ENCODE results near the gene CCL4. TPM values are rescaled to one million over a fixed set of nuclear protein-coding genes. Genes with fewer than 3 reads are reported as not detected.
"Not testable (repeated sequence)": the region's sequence is repeated elsewhere in the genome, so short reads cannot be mapped to it uniquely, and the experiment has no call there.

Gene CCL4
- total RNA-seq, 6 donors from 2014 or later: 5.7 to 24.0 (median 14.1) TPM

- ATAC-seq (ENCODE audit: low FRiP score in 2 of 2) (no peak), DNase-seq (no peak)
- no peaks in the 10 kb centered on the region for H3K9me3 ChIP-seq
Measured at GRCh38 chr17:36069136-36069535, 34.5 kb upstream of the CCL4 start.

GRCh38 chr17:36070427-36070826 lies 33.2 kb upstream of the CCL4 start:
- 67 to 73% methylated on average over 1 to 3 of the region's 3 CpGs for WGBS, 2 donors
- peaks cover 0 to 3% (median 0%) of the 10 kb centered on the region in 4 donors for H3K4me1 ChIP-seq
- H3K27ac ChIP-seq: peak overlapping the region in 1 of 4 donors; percentile 46
- DNase-seq (no peak), ATAC-seq (ENCODE audit: low FRiP score in 2 of 2) (no peak)
- no peaks in the 10 kb centered on the region for H3K9me3 ChIP-seq
- no peak overlapping the region for H3K4me3 ChIP-seq
- TF ChIP-seq POLR2AphosphoS5 (IDR thresholded peaks at IDR 0.05) (no peak), EP300 (IDR thresholded peaks at IDR 0.05) (no peak), POLR2A (IDR thresholded peaks at IDR 0.05) (no peak), CTCF (IDR thresholded peaks at IDR 0.05) (no peak)
- no peaks in the 10 kb centered on the region for H3K27me3 ChIP-seq
- H3K36me3 ChIP-seq: no peaks in the 10 kb centered on the region

More at GRCh38 chr17:36069136-36069535, 34.5 kb upstream of the CCL4 start:
- Histone ChIP-seq H3K4me1 (peaks cover 0 to 3% (median 0%) of the 10 kb centered on the region in 4 donors), H3K27me3 (no peaks in the 10 kb centered on the region), H3K4me3 (no peak overlapping the region), H3K36me3 (no peaks in the 10 kb centered on the region), H3K27ac (no peak overlapping the region)
- TF ChIP-seq CTCF (IDR thresholded peaks at IDR 0.05) (no peak), EP300 (IDR thresholded peaks at IDR 0.05) (no peak), POLR2AphosphoS5 (IDR thresholded peaks at IDR 0.05) (no peak), POLR2A (IDR thresholded peaks at IDR 0.05) (no peak)

- Histone ChIP-seq H3K27me3 (no peaks in the 10 kb centered on the region), H3K4me3 (no peak overlapping the region), H3K27ac (no peak overlapping the region), H3K36me3 (no peaks in the 10 kb centered on the region), H3K9me3 (no peaks in the 10 kb centered on the region), H3K4me1 (peaks cover 0 to 3% (median 0%) of the 10 kb centered on the region in 4 donors)
- ATAC-seq (ENCODE audit: low FRiP score in 2 of 2) (no peak), DNase-seq (no peak)
- 68 to 86% methylated on average over 2 of the region's 2 CpGs for WGBS, 2 donors
- TF ChIP-seq POLR2A (IDR thresholded peaks at IDR 0.05): no peak
- TF ChIP-seq EP300 (IDR thresholded peaks at IDR 0.05): no peak
- TF ChIP-seq CTCF (IDR thresholded peaks at IDR 0.05): no peak
- TF ChIP-seq POLR2AphosphoS5 (IDR thresholded peaks at IDR 0.05): no peak
Measured at GRCh38 chr17:36071751-36072150, 31.9 kb upstream of the CCL4 start.

GRCh38 chr17:36072431-36073121 lies 31.1 kb upstream of the CCL4 start:
- ATAC-seq (ENCODE audit: low FRiP score in 2 of 2) (peak in 1 of 2 donors; percentile 84), DNase-seq (peak in 1 of 2 donors; percentile 63)
- Histone ChIP-seq H3K4me1 (peaks cover 0 to 3% (median 0%) of the 10 kb centered on the region in 4 donors), H3K4me3 (no peak overlapping the region), H3K27me3 (no peaks in the 10 kb centered on the region), H3K27ac (no peak overlapping the region), H3K9me3 (peaks cover 0 to 4% (median 0%) of the 10 kb centered on the region in 4 donors), H3K36me3 (no peaks in the 10 kb centered on the region)
- 40 to 55% methylated on average over 7 to 12 of the region's 12 CpGs for WGBS, 2 donors
- TF ChIP-seq POLR2AphosphoS5 (IDR thresholded peaks at IDR 0.05) (no peak), EP300 (IDR thresholded peaks at IDR 0.05) (no peak), CTCF (IDR thresholded peaks at IDR 0.05) (peak; percentile 48 to 60 (median 53)), POLR2A (IDR thresholded peaks at IDR 0.05) (no peak)

- DNase-seq (no peak), ATAC-seq (ENCODE audit: low FRiP score in 2 of 2) (no peak)
- WGBS, 2 donors: 63 to 79% methylated on average over 1 of the region's 1 CpG
- H3K4me3 ChIP-seq: no peak overlapping the region
- H3K27ac ChIP-seq: no peak overlapping the region
- TF ChIP-seq POLR2A (IDR thresholded peaks at IDR 0.05) (no peak), POLR2AphosphoS5 (IDR thresholded peaks at IDR 0.05) (no peak), EP300 (IDR thresholded peaks at IDR 0.05) (no peak), CTCF (IDR thresholded peaks at IDR 0.05) (no peak)
- H3K9me3 ChIP-seq: peaks cover 0 to 4% (median 0%) of the 10 kb centered on the region in 4 donors
- no peaks in the 10 kb centered on the region for H3K36me3 ChIP-seq
- peaks cover 0 to 3% (median 0%) of the 10 kb centered on the region in 4 donors for H3K4me1 ChIP-seq
- H3K27me3 ChIP-seq: no peaks in the 10 kb centered on the region
Measured at GRCh38 chr17:36074365-36074764, 29.3 kb upstream of the CCL4 start.

DNA sequence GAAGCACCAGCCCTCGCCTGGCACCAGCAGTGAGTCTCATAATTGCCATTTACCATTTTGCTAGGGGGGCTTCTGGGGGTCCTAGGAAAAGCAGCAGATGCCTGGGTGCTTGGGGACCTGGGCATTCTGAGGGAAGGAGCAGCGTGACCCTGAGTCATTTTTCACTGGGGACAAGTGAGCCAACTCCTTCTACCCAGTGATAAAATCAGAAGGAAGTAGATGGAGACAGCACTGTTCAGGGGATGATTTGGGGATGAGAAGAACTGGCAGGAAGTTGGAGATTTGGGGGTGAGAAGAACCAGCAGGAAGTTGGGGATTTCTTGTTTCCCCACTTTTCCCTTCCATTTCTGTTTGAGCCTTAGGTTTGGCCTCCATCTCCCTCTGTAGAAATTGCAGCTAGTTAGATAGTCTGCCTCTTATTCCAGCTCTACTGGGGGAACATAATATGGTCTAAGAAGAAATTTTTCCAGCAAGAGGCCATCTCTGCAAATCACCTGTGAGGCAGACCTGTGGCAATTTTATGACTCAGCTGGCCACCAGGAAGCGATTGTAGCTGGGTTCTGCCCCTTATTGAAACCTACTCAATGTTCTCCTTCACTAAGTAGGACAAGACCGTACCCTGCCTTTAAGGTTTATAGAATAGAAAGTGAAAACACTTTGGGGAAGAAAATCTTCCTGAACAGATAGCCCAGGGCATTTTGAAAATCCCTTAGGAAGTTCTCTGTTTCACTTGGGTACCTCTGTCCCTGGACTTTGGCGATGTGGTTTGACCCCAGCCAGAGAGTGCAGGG lies 21.8 kb upstream of the CCL4 start:
- Histone ChIP-seq H3K4me1 (peaks cover 0 to 23% (median 10%) of the 10 kb centered on the region in 4 donors), H3K27ac (peak overlapping the region; percentile 26 to 77 (median 40))
- not testable (repeated sequence) for H3K27me3 ChIP-seq; H3K4me3 ChIP-seq; DNase-seq; H3K9me3 ChIP-seq; H3K36me3 ChIP-seq; ATAC-seq (ENCODE audit: low FRiP score in 2 of 2)
- 68 to 76% methylated on average over 3 to 5 of the region's 5 CpGs for WGBS, 2 donors
